ENCODE data around the gene JUNB.
A peak's percentile ranks its signal among the peaks of the same experiment; 100 is the strongest.
"Not testable (repeated sequence)": the region's sequence is repeated elsewhere in the genome, so short reads cannot be mapped to it uniquely, and the experiment has no call there.

The JUNB gene

GRCh38 chr19:12815088-12815487 lies 23.8 kb downstream of the JUNB start:
- Histone ChIP-seq H3K9me3 (ENCODE audit: control insufficient read depth in 2 of 2, low read length in 2 of 2) (no peaks in the 10 kb centered on the region), H3K4me3 (ENCODE audit: low read length in 2 of 2) (no peak overlapping the region), H3K36me3 (ENCODE audit: control insufficient read depth in 2 of 2, insufficient read depth in 2 of 2, low read length in 2 of 2) (peaks cover 0 to 2% of the 10 kb centered on the region in 2 donors), H3K4me1 (ENCODE audit: control insufficient read depth, insufficient read depth, low read length) (no peaks in the 10 kb centered on the region), H3K27me3 (ENCODE audit: control insufficient read depth in 1 of 2, insufficient read depth in 2 of 2, low read length in 2 of 2) (no peaks in the 10 kb centered on the region), H3K27ac (ENCODE audit: low read length) (no peak overlapping the region), H3K9ac (ENCODE audit: low read length in 2 of 2) (no peak overlapping the region)

GRCh38 chr19:12817188-12817587 lies 25.9 kb downstream of the JUNB start:
- not testable (repeated sequence) for H3K36me3 ChIP-seq (ENCODE audit: control insufficient read depth in 2 of 2, insufficient read depth in 2 of 2, low read length in 2 of 2)

GRCh38 chr19:12817810-12818209 lies 26.5 kb downstream of the JUNB start:
- H3K27me3 ChIP-seq (ENCODE audit: control insufficient read depth in 1 of 2, insufficient read depth in 2 of 2, low read length in 2 of 2); H3K9ac ChIP-seq (ENCODE audit: low read length in 2 of 2); H3K27ac ChIP-seq (ENCODE audit: low read length); H3K4me1 ChIP-seq (ENCODE audit: control insufficient read depth, insufficient read depth, low read length); H3K9me3 ChIP-seq (ENCODE audit: control insufficient read depth in 2 of 2, low read length in 2 of 2); H3K36me3 ChIP-seq (ENCODE audit: control insufficient read depth in 2 of 2, insufficient read depth in 2 of 2, low read length in 2 of 2); H3K4me3 ChIP-seq (ENCODE audit: low read length in 2 of 2): not testable (repeated sequence)

More at GRCh38 chr19:12817188-12817587, 25.9 kb downstream of the JUNB start:
- H3K27ac ChIP-seq (ENCODE audit: low read length); H3K9ac ChIP-seq (ENCODE audit: low read length in 2 of 2); H3K9me3 ChIP-seq (ENCODE audit: control insufficient read depth in 2 of 2, low read length in 2 of 2); H3K4me1 ChIP-seq (ENCODE audit: control insufficient read depth, insufficient read depth, low read length); H3K4me3 ChIP-seq (ENCODE audit: low read length in 2 of 2); H3K27me3 ChIP-seq (ENCODE audit: control insufficient read depth in 1 of 2, insufficient read depth in 2 of 2, low read length in 2 of 2): not testable (repeated sequence)

GRCh38 chr19:12821761-12822160 lies 30.5 kb downstream of the JUNB start:
- Histone ChIP-seq H3K4me3 (ENCODE audit: low read length in 2 of 2) (no peak overlapping the region), H3K27ac (ENCODE audit: low read length) (no peak overlapping the region), H3K27me3 (ENCODE audit: control insufficient read depth in 1 of 2, insufficient read depth in 2 of 2, low read length in 2 of 2) (peaks cover 17 to 18% of the 10 kb centered on the region in 2 donors), H3K9ac (ENCODE audit: low read length in 2 of 2) (no peak overlapping the region), H3K4me1 (ENCODE audit: control insufficient read depth, insufficient read depth, low read length) (no peaks in the 10 kb centered on the region), H3K9me3 (ENCODE audit: control insufficient read depth in 2 of 2, low read length in 2 of 2) (peaks cover 0 to 3% of the 10 kb centered on the region in 2 donors), H3K36me3 (ENCODE audit: control insufficient read depth in 2 of 2, insufficient read depth in 2 of 2, low read length in 2 of 2) (no peaks in the 10 kb centered on the region)

- peaks cover 0 to 3% of the 10 kb centered on the region in 2 donors for H3K9me3 ChIP-seq (ENCODE audit: control insufficient read depth in 2 of 2, low read length in 2 of 2)
- H3K4me1 ChIP-seq (ENCODE audit: control insufficient read depth, insufficient read depth, low read length): no peaks in the 10 kb centered on the region
- H3K9ac ChIP-seq (ENCODE audit: low read length in 2 of 2): no peak overlapping the region
- H3K27me3 ChIP-seq (ENCODE audit: control insufficient read depth in 1 of 2, insufficient read depth in 2 of 2, low read length in 2 of 2): peaks cover 39 to 40% of the 10 kb centered on the region in 2 donors
- no peak overlapping the region for H3K27ac ChIP-seq (ENCODE audit: low read length)
- H3K4me3 ChIP-seq (ENCODE audit: low read length in 2 of 2): no peak overlapping the region
- H3K36me3 ChIP-seq (ENCODE audit: control insufficient read depth in 2 of 2, insufficient read depth in 2 of 2, low read length in 2 of 2): no peaks in the 10 kb centered on the region
These were observed 34.2 kb downstream of the JUNB start for GRCh38 chr19:12825254-12826131.

GRCh38 chr19:12828494-12828893 lies 37.2 kb downstream of the JUNB start:
- no peak overlapping the region for H3K4me3 ChIP-seq (ENCODE audit: low read length in 2 of 2)
- peaks cover 8% of the 10 kb centered on the region for H3K4me1 ChIP-seq (ENCODE audit: control insufficient read depth, insufficient read depth, low read length)
- H3K9ac ChIP-seq (ENCODE audit: low read length in 2 of 2): no peak overlapping the region
- H3K27ac ChIP-seq (ENCODE audit: low read length): no peak overlapping the region
- peaks cover 68 to 69% of the 10 kb centered on the region in 2 donors for H3K27me3 ChIP-seq (ENCODE audit: control insufficient read depth in 1 of 2, insufficient read depth in 2 of 2, low read length in 2 of 2)
- H3K36me3 ChIP-seq (ENCODE audit: control insufficient read depth in 2 of 2, insufficient read depth in 2 of 2, low read length in 2 of 2): no peaks in the 10 kb centered on the region
- no peaks in the 10 kb centered on the region for H3K9me3 ChIP-seq (ENCODE audit: control insufficient read depth in 2 of 2, low read length in 2 of 2)

- peak overlapping the region in 1 of 2 donors; percentile 8 for H3K4me3 ChIP-seq (ENCODE audit: low read length in 2 of 2)
- no peak overlapping the region for H3K27ac ChIP-seq (ENCODE audit: low read length)
- no peak overlapping the region for H3K9ac ChIP-seq (ENCODE audit: low read length in 2 of 2)
- peaks cover 80 to 90% of the 10 kb centered on the region in 2 donors for H3K27me3 ChIP-seq (ENCODE audit: control insufficient read depth in 1 of 2, insufficient read depth in 2 of 2, low read length in 2 of 2)
- no peaks in the 10 kb centered on the region for H3K36me3 ChIP-seq (ENCODE audit: control insufficient read depth in 2 of 2, insufficient read depth in 2 of 2, low read length in 2 of 2)
- peaks cover 19% of the 10 kb centered on the region for H3K4me1 ChIP-seq (ENCODE audit: control insufficient read depth, insufficient read depth, low read length)
- H3K9me3 ChIP-seq (ENCODE audit: control insufficient read depth in 2 of 2, low read length in 2 of 2): no peaks in the 10 kb centered on the region
These were observed 42.1 kb downstream of the JUNB start for GRCh38 chr19:12833418-12833737.

- no peaks in the 10 kb centered on the region for H3K36me3 ChIP-seq (ENCODE audit: control insufficient read depth in 2 of 2, insufficient read depth in 2 of 2, low read length in 2 of 2)
- H3K4me1 ChIP-seq (ENCODE audit: control insufficient read depth, insufficient read depth, low read length): peaks cover 19% of the 10 kb centered on the region
- H3K27ac ChIP-seq (ENCODE audit: low read length): no peak overlapping the region
- H3K4me3 ChIP-seq (ENCODE audit: low read length in 2 of 2): peak overlapping the region in 1 of 2 donors; percentile 44
- peaks cover 76 to 90% of the 10 kb centered on the region in 2 donors for H3K27me3 ChIP-seq (ENCODE audit: control insufficient read depth in 1 of 2, insufficient read depth in 2 of 2, low read length in 2 of 2)
- no peaks in the 10 kb centered on the region for H3K9me3 ChIP-seq (ENCODE audit: control insufficient read depth in 2 of 2, low read length in 2 of 2)
- H3K9ac ChIP-seq (ENCODE audit: low read length in 2 of 2): no peak overlapping the region
These were observed 42.7 kb downstream of the JUNB start for GRCh38 chr19:12833738-12834565.

GRCh38 chr19:12834566-12834943 lies 43.3 kb downstream of the JUNB start, which contains the start of gene RTBDN:
TSS of gene RTBDN (minus strand) at chr19:12834579. CDS start at chr19:12829979, 4,600 bp downstream.
- peaks cover 80 to 92% of the 10 kb centered on the region in 2 donors for H3K27me3 ChIP-seq (ENCODE audit: control insufficient read depth in 1 of 2, insufficient read depth in 2 of 2, low read length in 2 of 2)
- no peaks in the 10 kb centered on the region for H3K36me3 ChIP-seq (ENCODE audit: control insufficient read depth in 2 of 2, insufficient read depth in 2 of 2, low read length in 2 of 2)
- no peak within 1 kb of the TSS for H3K27ac ChIP-seq (ENCODE audit: low read length)
- H3K4me1 ChIP-seq (ENCODE audit: control insufficient read depth, insufficient read depth, low read length): peaks cover 19% of the 10 kb centered on the region
- H3K9me3 ChIP-seq (ENCODE audit: control insufficient read depth in 2 of 2, low read length in 2 of 2): no peaks in the 10 kb centered on the region
- H3K9ac ChIP-seq (ENCODE audit: low read length in 2 of 2): no peak within 1 kb of the TSS
- peak within 1 kb of the TSS in 1 of 2 donors; percentile 44 for H3K4me3 ChIP-seq (ENCODE audit: low read length in 2 of 2)

GRCh38 chr19:12834976-12835757 lies 43.9 kb downstream of the JUNB start:
- peaks cover 79 to 91% of the 10 kb centered on the region in 2 donors for H3K27me3 ChIP-seq (ENCODE audit: control insufficient read depth in 1 of 2, insufficient read depth in 2 of 2, low read length in 2 of 2)
- no peak overlapping the region for H3K4me3 ChIP-seq (ENCODE audit: low read length in 2 of 2)
- H3K27ac ChIP-seq (ENCODE audit: low read length): no peak overlapping the region
- H3K36me3 ChIP-seq (ENCODE audit: control insufficient read depth in 2 of 2, insufficient read depth in 2 of 2, low read length in 2 of 2): no peaks in the 10 kb centered on the region
- H3K9ac ChIP-seq (ENCODE audit: low read length in 2 of 2): no peak overlapping the region
- peaks cover 19% of the 10 kb centered on the region for H3K4me1 ChIP-seq (ENCODE audit: control insufficient read depth, insufficient read depth, low read length)
- H3K9me3 ChIP-seq (ENCODE audit: control insufficient read depth in 2 of 2, low read length in 2 of 2): no peaks in the 10 kb centered on the region

All from stomach smooth muscle (tissue), 2 donors.